ENCODE results near the gene PTDSS2. TPM values are rescaled to one million over a fixed set of nuclear protein-coding genes. Genes with fewer than 3 reads are reported as not detected.
A peak's percentile ranks its signal among the peaks of the same experiment; 100 is the strongest.

The PTDSS2 gene
- total and polyA plus RNA-seq, 2 of the 13 experiments (the other 11 are each of a cell fraction or from before 2014, with no cell fraction given), result 21.7 to 26.4 TPM

DNA sequence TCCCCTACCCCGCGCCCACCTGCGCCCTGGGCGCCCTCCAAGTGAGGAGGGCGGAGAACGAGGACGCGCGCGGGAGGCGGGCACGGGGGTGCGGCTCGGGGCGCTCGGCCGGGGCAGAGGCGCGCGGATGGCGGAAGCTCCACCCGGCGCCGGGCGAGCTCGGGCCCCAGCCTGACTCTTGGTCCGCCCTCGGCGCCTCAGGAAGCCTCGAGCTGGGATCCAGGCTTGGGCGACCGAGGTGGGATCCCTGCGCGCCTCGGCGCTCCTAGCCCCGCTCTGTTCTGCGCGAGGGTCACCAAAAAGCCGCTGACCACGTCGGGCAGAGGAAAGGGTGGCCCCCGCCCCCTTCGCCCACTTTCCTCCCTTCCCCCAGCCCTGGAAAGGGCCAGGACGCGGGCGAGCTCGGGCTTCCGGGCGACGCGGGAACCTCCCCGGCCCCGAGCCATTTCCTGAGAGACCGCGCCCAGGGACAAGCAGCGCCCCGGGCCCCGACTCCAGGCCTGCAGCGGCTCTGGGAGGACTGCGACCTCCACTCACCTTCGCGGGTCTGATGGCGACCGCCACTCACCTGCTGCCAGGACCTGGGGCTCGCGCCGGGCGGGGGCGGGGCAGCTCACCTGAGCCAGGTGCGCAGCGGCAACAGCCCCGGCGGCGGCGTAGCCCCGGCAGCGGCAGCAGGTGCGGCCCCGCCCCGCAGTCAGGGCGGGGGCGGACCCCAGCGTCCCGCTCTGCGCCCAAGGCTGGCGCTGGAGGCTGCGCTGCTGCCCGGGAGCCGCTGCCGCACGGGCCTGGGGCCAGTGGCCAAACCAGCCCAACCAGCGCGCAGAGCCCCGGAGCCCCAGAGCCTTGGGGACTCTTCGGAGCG is 33.1 kb upstream of the PTDSS2 start (continued):
- TF ChIP-seq ZNF710 (CRISPR knock-in tag; IDR thresholded peaks at IDR 0.05; ENCODE audit: borderline replicate concordance) (no peak), HNRNPLL (IDR thresholded peaks at IDR 0.05; ENCODE audit: low read depth, low read length, poor library complexity, severe bottlenecking) (peak; percentile 13), KLF16 (CRISPR knock-in tag; IDR thresholded peaks at IDR 0.05) (no peak), ETV5 (CRISPR knock-in tag; IDR thresholded peaks at IDR 0.05; ENCODE audit: borderline replicate concordance) (no peak), NR2C2 (CRISPR knock-in tag; IDR thresholded peaks at IDR 0.05; ENCODE audit: borderline replicate concordance) (peak; percentile 28; the same call in 1 of the 2 replicates), CREB3 (CRISPR knock-in tag; IDR thresholded peaks at IDR 0.05) (0 out of 2 replicates have a peak, but pooled peaks have one; percentile 64), ZFP36L1 (CRISPR knock-in tag; IDR thresholded peaks at IDR 0.05) (no peak), GABPB1 (CRISPR knock-in tag; IDR thresholded peaks at IDR 0.05) (peak; percentile 36; the same call in 1 of the 2 replicates), CENPBD1 (CRISPR knock-in tag; IDR thresholded peaks at IDR 0.05; ENCODE audit: borderline replicate concordance, low read depth) (no peak), ZBTB42 (CRISPR knock-in tag; IDR thresholded peaks at IDR 0.05) (no peak), TEF (CRISPR knock-in tag; IDR thresholded peaks at IDR 0.05) (no peak), ZNF224 (CRISPR knock-in tag; IDR thresholded peaks at IDR 0.05) (no peak), RBFOX2 (IDR thresholded peaks at IDR 0.05; ENCODE audit: low read depth, low read length) (0 out of 2 replicates have a peak, but pooled peaks have one; percentile 30), EP300 (IDR thresholded peaks at IDR 0.05; ENCODE audit: low read depth in 2 of 2, low read length in 2 of 2) (no peak), EP300 (CRISPR knock-in tag; IDR thresholded peaks at IDR 0.05; ENCODE audit: borderline replicate concordance) (no peak), SRY (CRISPR knock-in tag; IDR thresholded peaks at IDR 0.05) (no peak), ZNF256 (CRISPR knock-in tag; conservative IDR thresholded peaks at IDR 0.05) (no peak), ZNF446 (CRISPR knock-in tag; IDR thresholded peaks at IDR 0.05) (peak; percentile 60; the same call in 1 of the 2 replicates), ZBTB38 (CRISPR knock-in tag; IDR thresholded peaks at IDR 0.05) (0 out of 2 replicates have a peak, but pooled peaks have one; percentile 29), NKX3-1 (CRISPR knock-in tag; IDR thresholded peaks at IDR 0.05) (no peak)
- TF ChIP-seq, protein P1, sequence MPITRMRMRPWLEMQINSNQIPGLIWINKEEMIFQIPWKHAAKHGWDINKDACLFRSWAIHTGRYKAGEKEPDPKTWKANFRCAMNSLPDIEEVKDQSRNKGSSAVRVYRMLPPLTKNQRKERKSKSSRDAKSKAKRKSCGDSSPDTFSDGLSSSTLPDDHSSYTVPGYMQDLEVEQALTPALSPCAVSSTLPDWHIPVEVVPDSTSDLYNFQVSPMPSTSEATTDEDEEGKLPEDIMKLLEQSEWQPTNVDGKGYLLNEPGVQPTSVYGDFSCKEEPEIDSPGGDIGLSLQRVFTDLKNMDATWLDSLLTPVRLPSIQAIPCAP (CRISPR knock-in tag; IDR thresholded peaks at IDR 0.05; ENCODE audit: low read depth), result no peak
- TF ChIP-seq, protein P2, sequence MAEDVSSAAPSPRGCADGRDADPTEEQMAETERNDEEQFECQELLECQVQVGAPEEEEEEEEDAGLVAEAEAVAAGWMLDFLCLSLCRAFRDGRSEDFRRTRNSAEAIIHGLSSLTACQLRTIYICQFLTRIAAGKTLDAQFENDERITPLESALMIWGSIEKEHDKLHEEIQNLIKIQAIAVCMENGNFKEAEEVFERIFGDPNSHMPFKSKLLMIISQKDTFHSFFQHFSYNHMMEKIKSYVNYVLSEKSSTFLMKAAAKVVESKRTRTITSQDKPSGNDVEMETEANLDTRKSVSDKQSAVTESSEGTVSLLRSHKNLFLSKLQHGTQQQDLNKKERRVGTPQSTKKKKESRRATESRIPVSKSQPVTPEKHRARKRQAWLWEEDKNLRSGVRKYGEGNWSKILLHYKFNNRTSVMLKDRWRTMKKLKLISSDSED (CRISPR knock-in tag; IDR thresholded peaks at IDR 0.05), result no peak
